Loucy (cell line): ENCODE measurements around the gene SCIN.

Experiments used
- CTCF ChIP-seq: fragments of 200-600 bp; sonication (generic); conservative IDR thresholded peaks from 2 replicates; pipeline ENCODE4 v1.5.1; 2014; ENCODE audit warnings: mild to moderate bottlenecking, antibody characterized with exemption, low read length
- EZH2phosphoT487 ChIP-seq: fragments of 200-600 bp; IDR thresholded peaks from 2 replicates; pipeline ENCODE4 v1.6.1; 2018; ENCODE audit warnings: antibody characterized with exemption, mild to moderate bottlenecking, moderate library complexity, borderline replicate concordance

- TF ChIP-seq CTCF = no peak
- TF ChIP-seq EZH2phosphoT487 = no peak
These were observed 8.6 kb downstream of the SCIN start for GRCh38 chr7:12578930-12579640.
